Measurements from ENCODE around the gene SLC22A13.
"Not testable (repeated sequence)": the region's sequence is repeated elsewhere in the genome, so short reads cannot be mapped to it uniquely, and the experiment has no call there.

Gene SLC22A13

DNA sequence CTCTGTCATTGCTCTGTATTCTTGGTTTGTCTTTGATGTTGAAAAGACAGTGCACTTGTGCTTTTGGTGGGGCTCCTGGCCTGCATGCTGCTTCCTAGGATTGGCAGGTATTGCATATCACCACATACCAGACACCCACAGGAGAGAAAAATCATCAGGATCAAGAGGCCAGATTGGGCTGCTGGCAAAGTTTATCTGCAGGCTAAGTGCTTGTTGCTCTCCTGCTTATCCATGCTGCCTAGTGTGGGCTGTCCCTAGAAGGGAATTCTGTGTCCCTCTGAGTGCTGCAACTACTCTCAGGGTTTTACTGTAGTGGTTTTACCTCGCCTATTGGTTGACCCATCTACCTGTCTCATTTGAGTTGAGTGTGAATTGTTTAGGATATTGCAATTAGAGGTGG is 833 bp upstream of the SLC22A13 start:
- DNase-seq: no peak

DNA sequence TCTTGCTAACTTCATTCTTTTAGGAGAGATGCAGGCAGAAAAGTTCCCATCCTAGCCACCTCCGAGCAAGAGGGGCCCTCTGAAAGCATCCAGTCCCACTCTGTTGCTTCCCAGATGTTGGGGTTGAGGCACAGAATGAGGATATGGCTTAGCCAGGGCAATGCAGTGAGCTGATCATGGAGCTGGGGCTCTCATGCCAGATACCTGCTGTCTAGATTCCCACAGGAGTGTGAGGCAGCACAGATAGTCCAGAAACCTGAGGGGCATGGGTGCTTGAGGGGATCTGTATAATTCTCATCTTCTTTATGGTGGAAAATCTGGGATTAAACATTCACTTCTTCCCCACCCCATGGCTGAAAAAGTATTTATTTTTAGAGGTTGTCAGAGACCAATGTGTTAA is 1.2 kb downstream of the SLC22A13 start:
- DNase-seq: no peak

DNA sequence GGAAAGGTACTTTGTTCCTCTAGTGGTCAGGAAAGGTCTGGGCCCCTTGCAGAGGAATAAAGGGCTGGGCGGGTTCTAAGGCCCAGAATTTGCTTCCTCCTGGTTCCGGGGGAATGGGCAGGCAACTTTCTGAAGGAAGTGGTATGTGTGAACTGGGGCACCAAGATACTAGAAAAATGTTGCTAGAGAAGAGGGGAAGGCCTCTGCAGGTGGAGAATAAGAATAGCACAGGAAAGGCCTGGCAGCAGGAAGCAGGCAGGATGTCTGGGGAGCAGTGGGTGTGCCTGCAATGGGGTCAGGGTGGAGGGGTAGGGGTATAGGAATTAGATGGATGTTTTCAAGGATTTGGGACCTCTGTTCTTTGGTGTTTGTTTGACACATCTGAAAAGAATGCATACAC is 2.0 kb downstream of the SLC22A13 start:
- no peak for DNase-seq

DNA sequence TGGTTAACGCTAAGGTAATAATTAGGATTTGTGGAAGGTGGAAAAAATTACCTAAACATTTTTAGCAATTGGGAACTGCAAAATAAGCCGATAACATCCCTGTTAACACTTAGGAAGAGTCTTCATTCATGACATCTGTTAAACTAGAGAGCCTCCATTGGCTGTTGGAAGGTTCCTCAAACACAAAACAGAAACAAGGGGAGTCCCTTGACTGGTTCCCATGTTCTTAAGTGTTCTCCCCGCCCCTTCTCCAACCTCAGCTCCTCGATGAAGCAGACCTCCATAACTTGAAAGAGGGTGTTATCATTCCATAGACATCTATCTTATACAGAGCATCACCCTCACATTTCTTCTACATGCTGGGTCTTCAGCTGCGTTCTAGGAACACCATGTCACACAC is 2.5 kb downstream of the SLC22A13 start:
- no peak for DNase-seq

DNA sequence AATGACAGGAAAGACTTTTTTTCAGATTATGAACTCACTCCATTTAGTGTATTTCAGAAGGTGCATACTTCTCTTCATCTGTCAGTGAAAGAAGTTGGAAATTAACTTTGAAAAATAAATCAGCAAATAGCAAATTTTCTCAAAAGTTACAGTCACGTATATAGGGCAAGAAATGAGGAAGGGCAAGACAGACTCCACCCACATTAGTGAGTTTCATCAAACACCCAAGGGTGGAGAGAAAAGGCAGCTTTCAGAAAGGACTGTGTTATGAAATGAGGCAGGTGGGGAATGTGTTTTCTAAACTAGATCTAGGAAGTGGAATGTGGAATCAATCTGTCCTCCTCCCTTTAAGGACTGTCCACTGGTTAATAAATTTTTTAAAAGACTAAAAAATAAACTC is 2.9 kb downstream of the SLC22A13 start:
- peak; percentile 62 for DNase-seq

DNA sequence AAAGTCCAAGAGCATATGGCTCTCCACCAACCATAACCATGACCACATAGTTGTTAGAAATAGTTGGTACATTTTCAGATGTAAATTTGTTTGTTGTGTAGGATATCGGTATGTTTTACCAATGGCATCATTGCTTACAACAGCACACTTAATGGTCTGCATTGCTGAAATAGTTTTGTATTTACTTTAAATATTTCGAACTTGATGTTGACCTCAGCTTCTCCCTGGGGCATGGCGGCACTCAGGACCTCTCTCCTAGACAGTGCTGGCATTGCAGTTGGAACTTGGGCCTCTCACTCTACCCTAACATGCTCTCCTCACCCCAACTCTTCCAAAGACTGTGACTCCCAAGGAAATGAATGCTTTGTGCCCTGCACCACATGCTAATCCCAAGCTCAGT is 5.0 kb downstream of the SLC22A13 start:
- no peak for DNase-seq

DNA sequence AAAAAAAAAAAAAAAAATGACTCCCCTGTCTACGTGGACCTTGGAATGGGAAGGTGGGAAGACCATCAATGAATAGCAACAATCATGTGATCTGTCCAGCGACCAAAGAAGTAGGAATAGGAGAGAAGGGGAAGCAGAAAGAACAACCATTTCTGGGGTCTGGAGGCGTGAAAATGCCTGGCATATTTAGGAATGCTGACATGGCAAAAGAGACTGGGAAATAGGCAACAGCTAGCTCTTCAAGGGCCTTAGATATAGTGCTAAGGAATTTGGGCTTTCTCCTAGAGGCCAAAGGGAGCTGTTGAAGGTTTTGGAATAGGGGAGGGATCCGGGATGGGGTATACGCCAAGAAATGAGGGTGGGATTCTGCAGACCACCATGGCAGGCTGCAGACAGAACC is 5.9 kb downstream of the SLC22A13 start:
- no peak for DNase-seq

DNA sequence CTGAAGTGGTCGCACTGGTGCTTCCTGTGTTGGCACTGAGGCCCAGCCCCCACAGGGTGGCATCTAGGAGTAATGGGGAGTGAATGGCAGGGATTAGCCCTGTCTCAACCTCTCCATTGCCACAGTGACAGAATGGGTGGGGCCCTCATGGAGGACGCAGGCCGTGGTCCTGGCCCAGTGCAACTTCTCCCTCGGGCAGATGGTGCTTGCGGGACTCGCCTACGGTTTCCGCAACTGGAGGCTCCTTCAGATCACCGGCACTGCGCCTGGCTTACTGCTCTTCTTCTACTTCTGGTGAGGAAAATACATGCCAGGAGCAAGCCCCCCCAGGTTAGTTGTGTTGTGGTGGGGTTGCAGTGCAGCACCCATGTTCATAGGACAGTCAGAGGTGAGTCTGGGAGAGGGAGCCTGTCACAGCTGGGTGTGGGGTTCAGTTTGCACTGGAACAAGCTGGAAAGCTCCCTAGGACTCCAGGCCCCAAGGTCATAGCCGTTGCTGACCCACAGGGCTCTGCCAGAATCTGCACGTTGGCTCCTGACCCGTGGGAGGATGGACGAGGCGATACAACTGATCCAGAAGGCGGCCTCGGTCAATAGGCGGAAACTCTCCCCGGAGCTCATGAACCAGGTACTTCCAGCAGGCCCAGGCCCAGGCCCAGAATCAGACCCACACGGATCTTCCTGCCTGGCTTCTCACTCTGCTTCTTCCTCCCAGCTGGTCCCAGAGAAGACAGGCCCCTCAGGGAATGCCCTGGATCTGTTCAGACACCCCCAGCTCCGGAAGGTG is 9.4 kb downstream of the SLC22A13 start:
- DNase-seq: no peak

DNA sequence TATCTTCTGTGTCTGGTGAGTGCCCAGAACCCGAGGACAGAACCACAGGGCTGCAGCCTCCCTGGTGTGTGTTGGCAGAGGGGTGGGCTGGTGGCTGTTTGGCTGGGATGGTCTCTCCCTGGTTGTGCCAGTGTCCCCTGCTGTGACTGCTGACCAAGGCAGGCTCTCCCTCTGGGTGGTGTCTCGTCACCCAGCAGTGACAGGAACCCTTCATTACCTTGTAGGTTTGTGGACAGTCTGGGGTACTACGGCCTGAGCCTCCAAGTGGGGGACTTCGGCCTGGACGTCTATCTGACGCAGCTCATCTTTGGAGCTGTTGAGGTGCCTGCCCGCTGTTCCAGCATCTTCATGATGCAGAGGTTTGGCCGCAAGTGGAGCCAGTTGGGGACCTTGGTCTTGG is 10.0 kb downstream of the SLC22A13 start:
- no peak for DNase-seq

DNA sequence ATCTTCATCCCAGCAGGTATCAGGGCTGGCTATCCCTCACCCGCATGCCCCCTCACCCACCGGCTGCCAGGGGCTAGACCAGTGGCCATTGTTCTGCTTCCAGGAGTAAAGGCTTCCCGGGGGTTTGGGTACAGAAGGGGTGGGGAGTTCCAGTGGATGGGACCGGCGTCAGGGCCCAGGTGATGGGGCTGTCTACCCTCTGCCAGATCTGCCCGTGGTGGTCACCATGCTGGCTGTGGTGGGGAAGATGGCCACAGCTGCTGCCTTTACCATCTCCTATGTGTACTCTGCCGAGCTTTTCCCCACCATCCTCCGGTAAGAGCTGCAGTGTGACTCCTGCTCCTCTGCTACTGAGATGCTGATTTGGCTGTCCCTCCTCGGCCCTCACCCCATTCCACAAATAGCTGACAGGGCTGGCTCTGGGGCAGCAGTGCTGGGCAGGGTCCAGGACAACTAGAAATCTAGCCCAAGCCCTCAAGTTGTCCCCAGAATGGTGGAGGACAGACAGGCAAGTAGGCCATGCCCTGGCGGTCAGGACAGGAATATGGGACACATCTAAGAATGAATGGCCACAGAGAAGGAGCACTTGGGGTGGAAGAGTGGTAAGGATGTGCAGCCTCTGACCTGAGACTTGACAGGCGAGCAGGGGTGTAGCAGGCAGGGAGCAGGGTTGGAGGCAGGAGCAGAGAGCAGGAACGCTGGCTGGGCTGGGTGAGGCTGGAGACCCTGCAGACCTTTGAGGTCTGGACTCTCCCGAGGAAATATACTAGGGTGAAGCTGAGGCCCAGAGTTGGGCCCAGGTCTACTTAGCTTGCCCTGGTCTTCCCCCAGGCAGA is 10.7 kb downstream of the SLC22A13 start:
- no peak for DNase-seq

DNA sequence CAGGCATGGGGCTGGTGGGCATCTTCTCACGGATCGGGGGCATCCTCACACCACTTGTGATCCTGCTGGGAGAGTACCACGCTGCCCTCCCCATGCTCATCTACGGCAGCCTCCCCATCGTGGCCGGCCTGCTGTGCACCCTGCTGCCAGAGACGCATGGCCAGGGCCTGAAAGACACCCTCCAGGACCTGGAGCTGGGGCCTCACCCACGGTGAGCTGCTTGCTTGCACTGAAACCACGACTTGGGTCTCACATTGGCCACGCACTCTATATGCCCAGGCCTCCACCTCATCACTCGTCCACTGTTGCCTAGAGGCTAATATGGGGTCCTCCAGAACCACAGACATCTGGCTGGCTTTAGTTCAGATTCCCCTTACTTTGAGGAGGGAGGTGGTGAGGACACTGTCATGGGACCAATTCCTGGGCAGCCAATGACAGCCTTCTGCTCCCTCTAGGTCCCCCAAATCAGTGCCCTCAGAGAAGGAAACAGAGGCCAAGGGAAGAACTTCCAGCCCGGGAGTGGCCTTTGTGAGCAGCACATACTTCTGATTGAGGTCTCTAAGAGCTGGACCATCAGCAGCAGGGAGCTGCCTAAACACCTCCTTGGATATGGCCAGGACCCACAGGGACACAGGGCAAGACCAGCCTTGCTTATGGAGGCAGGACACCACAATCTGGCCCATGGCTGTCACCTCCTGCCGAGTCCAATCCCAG is 11.5 kb downstream of the SLC22A13 start:
- DNase-seq: no peak

DNA sequence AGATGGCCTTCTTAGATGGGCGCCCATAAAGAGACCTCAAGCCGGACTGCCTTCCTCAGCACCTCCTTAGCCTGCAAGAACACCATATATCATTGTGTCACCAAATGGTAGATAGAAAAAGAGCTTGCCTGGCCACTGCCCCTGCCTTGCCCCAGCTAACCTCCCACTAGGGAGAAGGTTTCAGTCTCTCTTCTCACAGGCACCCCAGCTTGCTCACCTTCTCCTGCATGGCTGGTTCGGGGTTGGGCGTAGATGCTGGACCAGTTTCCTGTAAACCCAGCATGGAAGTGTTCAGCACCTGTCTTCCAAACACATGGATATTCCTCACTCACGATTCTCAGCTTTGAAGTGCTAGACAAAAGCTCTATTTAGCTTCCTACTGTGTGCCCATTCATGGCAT is 13.2 kb downstream of the SLC22A13 start:
- no peak for DNase-seq

DNA sequence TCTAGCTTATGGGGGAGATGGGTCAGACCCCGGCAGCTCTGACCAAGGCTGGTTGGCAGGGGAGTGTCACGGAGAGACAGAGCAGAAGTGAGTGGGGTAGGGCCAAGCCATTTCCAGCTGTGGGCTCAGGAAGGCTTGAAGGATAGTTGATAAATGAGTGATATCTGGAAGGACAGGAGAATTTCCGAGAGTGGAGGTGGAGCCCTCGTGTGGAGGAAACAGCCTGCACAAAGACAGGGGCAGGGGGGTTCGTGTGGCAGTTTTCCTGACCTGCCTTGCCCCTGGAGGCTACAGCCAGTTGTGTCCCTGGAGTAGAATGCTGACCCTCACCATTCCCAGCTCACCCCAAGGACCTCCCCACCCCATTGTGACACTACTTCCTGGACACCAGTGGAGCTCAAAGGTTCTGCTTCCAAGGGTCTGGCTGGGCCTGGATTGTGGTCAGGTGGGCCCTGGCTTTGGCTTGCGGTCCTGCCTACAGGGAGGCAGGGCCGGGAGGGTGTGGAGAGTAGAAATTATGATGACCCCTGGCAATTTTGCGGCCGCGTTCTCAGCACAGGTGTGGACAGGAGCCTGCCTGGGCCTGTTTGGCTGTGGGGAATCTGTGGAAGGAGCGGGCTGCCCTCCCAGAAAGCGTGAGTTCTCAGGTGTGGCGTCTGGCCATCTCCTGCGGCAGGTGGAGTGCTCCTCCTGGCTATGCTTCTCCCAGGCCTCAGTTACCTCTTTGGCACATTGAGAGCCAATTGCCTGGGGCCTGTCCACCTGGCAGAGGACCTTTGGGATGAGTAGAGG is 16.5 kb downstream of the SLC22A13 start, which contains the start of gene SLC22A14:
Gene SLC22A14 (plus strand): TSS at position 400 of the 792 bp plus-strand sequence. CDS start 23,733 bp downstream, outside the sequence.
- DNase-seq: no peak

DNA sequence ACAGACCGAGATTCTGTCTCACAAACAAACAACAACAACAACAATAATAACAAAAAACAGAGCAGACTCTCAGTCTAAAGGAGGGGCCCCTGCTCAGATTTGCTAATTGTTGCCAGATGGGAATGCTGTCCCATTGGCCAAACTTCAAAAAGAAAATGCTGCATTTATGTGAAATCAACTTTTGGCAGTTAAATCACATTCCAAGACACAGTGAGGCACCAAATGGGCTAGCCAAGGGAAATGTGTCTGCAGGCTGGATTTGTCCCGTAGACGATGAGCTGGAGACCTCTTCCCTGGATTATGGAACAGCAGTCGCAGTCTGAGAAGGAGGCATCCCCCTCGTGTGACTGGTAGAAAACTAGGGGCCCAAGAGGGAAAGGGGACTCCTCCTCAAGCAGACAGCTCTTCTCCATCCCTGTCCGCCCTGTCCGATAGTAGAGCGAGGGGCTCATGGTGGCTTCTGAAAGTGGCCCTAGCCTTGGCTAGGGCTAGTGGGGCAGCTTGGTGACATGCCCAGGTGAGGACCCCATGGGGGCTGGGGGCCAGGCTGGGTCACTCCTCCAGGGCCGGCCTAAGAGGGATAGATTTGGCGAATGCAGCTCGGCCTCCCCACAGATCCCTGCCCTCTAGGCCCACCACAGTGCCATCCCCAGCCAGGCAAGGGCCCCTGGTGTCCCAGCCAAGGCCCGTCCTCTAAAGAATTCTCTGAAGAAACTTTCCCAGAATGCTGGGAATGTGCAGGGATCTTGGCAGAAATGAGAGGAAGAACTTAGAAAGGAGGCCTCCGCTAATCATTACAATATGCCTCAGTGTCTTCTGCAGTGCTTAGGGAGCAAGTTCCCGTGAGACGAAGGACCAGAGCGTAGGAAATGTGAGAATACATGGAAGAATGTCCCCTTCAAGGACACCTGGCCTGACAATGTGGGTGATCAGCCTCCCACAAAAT is 18.5 kb downstream of the SLC22A13 start:
- no peak for DNase-seq

DNA sequence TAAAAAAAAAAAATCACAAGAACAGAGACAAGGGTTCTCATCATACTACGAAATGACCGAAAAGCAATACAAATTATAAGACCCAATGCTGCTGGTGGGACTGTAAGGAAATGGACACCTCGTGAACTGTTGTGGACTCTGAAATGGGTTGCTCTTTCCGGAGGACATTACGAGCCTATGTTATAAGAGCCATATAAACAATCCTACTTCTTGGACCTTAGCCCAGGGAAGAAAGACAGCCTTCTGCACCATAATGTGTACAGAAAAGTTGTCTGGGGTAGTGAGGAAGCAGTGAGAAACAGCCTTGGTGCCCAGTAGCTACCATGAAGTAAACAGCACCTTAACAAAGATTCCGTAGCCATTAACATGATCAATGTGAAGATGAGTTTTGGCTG is 19.1 kb downstream of the SLC22A13 start:
- DNase-seq: no peak

DNA sequence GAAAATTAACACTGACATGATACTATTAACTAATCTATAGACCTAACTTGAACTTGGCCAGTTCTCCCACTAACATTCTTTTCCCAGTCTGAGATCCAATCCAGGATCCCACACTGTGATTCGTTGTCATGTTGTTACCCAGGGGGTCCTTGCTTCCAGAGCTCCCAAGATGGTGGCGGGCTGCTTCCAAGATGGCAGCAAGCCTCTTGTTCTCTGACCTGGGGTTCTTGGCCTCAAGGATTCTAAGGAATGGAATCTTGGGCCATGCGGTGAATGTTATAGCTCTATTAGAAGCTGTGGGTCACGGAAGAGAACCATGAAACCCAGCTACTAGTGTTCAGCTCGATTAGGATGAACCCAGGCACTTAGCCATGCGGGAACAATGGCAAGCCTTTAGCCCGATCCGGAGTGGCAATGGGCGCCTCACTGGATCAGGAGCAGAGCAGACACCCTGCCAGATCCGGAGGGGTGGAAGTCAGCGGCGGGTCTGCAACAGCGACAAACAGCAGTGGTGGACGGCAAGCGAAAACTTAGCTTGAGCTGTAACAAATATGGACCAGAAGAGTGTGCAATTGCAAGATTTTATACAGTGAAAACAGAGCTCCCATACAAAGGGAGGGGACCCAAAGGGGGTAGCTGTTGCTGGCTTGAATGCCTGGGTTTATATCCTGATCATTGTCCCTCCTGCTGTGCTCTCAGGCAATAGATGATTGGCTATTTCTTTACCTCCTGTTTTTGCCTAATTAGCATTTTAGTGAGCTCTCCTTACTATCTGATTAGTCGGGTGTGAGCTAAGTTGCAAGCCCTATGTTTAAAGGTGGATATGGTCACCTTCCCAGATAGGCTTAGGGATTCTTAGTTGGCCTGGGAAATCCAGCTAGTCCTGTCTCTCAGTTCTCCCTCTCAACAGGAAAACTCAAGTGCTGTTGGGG is 23.9 kb downstream of the SLC22A13 start:
- not testable (repeated sequence) for DNase-seq

DNA sequence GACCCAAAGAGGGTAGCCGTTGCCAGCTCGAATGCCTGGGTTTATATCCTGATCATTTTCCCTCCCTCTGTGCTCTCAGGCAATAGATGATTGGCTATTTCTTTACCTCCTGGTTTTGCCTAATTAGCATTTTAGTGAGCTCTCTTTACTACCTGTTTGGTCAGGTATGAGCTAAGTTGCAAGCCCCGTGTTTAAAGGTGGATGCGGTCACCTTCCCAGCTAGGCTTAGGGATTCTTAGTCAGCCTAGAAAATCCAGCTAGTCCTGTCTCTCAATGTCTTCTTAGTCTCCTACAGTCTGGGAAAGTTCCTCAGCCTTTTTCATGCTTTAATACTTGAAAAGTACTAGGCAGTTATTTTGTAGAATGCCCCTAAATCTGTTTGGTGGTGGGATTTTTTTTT is 31.4 kb downstream of the SLC22A13 start:
- not testable (repeated sequence) for DNase-seq

DNA sequence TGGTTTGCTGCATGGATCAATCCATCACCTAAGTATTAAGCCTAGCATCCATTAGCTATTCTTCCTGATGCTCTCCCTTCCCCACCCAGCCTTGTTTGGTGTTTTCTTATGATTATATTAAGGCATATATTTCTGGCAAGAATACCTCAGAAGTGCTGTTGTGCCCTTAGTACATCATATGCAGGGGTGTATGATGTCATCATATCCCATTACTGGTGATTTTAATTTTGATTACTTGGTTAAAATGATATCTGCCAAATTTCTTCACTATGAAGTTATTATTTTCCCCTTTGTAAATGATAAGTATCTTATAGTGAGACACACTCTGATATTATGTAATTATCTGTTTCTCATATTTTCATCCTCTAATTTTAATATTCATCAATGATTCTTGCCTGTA is 31.9 kb downstream of the SLC22A13 start:
- DNase-seq: no peak

DNA sequence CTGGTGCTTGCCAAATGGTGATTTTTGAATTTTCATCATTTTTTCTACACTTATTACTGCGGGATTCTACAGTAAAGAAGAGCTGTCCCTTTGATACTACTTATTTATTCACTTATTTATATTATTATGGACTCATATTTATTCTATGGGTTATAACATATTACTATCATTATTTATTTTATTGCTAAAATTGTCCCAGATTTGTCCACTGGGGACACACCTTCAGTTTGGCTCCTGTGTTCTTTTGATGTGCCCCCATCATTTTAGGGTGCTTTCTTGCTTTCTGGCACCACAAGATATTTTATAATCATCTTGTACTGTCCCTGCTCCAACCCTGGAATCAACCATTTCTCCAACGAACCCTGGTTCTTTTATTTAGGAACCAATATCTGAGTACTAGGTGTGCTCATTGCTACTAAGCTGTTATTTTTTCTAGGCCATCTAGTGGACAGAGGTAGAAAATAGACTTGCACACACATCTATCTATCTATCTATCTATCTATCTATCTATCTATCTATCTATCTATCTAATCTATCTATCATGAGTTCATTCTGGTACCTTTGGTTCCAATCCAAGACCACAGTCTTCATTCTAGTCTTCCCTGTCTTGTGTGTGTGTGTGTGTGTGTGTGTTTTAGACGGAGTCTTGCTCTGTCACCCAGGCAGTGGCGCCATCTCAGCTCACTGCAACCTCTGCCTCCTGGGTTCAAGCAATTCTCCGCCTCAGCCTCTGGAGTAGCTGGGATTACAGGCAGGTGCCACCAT is 32.5 kb downstream of the SLC22A13 start:
- DNase-seq: peak; percentile 60 to 67

DNA sequence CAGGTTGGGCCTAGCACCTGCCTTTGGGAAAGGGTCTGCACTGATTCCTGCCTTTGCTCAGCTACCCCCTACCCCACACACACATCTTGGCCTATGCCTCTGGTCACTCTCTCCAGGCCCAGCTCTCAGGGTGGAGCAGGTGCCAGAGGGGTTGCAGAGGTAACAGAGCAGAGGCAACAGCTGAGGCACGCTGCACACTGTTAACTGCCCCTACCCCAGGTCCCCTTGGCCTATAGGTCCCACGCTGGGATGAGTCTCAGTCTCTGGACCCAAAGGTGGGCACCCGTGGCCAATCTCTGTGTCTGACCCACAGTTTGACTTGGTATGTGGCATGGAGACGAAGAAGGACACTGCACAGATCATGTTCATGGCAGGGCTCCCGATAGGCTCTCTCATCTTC is 41.3 kb downstream of the SLC22A13 start:
- DNase-seq: no peak

Measured in AML-193 (cell line).